ENCODE measurements around the gene CASP10. TPM values are rescaled to one million over a fixed set of nuclear protein-coding genes. Genes with fewer than 3 reads are reported as not detected.

The CASP10 gene
- polyA plus RNA-seq, 1 experiment: 2.6 TPM

- no peak for DNase-seq (ENCODE audit: low read depth, low spot score)
- Histone ChIP-seq H3K27me3 (ENCODE audit: control insufficient read depth, insufficient read depth, low read length) (no peaks in the 10 kb centered on the region), H3K27ac (ENCODE audit: low read depth, low read length) (no peak overlapping the region), H3K9me3 (ENCODE audit: control insufficient read depth, insufficient read depth, low read length) (no peaks in the 10 kb centered on the region), H3K4me3 (ENCODE audit: low read depth, low read length) (no peak overlapping the region)
- ChIA-PET POLR2A (no interaction called here), CTCF (interaction anchor here (0.9 kb wide), 1 partner anchor 38 kb away, joined by 3 read pairs; no protein-coding TSS in a partner anchor)
- no peak for TF ChIP-seq CTCF (IDR thresholded peaks at IDR 0.05; ENCODE audit: low read depth, low read length)
These were observed 87.5 kb downstream of the CASP10 start for GRCh38 chr2:201270293-201271001.

- no peak overlapping the region for H3K27ac ChIP-seq (ENCODE audit: low read depth, low read length)
- no peak for DNase-seq (ENCODE audit: low read depth, low spot score)
- ChIA-PET POLR2A (no interaction called here), CTCF (no interaction called here)
- H3K27me3 ChIP-seq (ENCODE audit: control insufficient read depth, insufficient read depth, low read length): no peaks in the 10 kb centered on the region
- H3K9me3 ChIP-seq (ENCODE audit: control insufficient read depth, insufficient read depth, low read length): no peaks in the 10 kb centered on the region
- H3K4me3 ChIP-seq (ENCODE audit: low read depth, low read length): no peak overlapping the region
- TF ChIP-seq CTCF (IDR thresholded peaks at IDR 0.05; ENCODE audit: low read depth, low read length): no peak
These were observed 89.0 kb downstream of the CASP10 start for GRCh38 chr2:201271917-201272316.

GRCh38 chr2:201273330-201273983, 90.5 kb downstream of the CASP10 start:
- Histone ChIP-seq H3K27me3 (ENCODE audit: control insufficient read depth, insufficient read depth, low read length) (no peaks in the 10 kb centered on the region), H3K9me3 (ENCODE audit: control insufficient read depth, insufficient read depth, low read length) (no peaks in the 10 kb centered on the region), H3K4me3 (ENCODE audit: low read depth, low read length) (no peak overlapping the region), H3K27ac (ENCODE audit: low read depth, low read length) (no peak overlapping the region)
- ChIA-PET CTCF (interaction anchor here (1.2 kb wide), 1 partner anchor 41 kb away, joined by 3 read pairs; no protein-coding TSS in a partner anchor), POLR2A (no interaction called here)
- no peak for TF ChIP-seq CTCF (IDR thresholded peaks at IDR 0.05; ENCODE audit: low read depth, low read length)
- no peak for DNase-seq (ENCODE audit: low read depth, low spot score)

- no peak overlapping the region for H3K4me3 ChIP-seq (ENCODE audit: low read depth, low read length)
- no peak overlapping the region for H3K27ac ChIP-seq (ENCODE audit: low read depth, low read length)
- no peak for TF ChIP-seq CTCF (IDR thresholded peaks at IDR 0.05; ENCODE audit: low read depth, low read length)
- DNase-seq (ENCODE audit: low read depth, low spot score): no peak
- POLR2A ChIA-PET: no interaction called here
- H3K9me3 ChIP-seq (ENCODE audit: control insufficient read depth, insufficient read depth, low read length): no peaks in the 10 kb centered on the region
- CTCF ChIA-PET: no interaction called here
- no peaks in the 10 kb centered on the region for H3K27me3 ChIP-seq (ENCODE audit: control insufficient read depth, insufficient read depth, low read length)
These were observed 92.1 kb downstream of the CASP10 start for GRCh38 chr2:201275069-201275468.

- DNase-seq (ENCODE audit: low read depth, low spot score): no peak
- 0 out of 2 replicates have a peak, but pooled peaks have one; percentile 1 for TF ChIP-seq CTCF (IDR thresholded peaks at IDR 0.05; ENCODE audit: low read depth, low read length)
- H3K4me3 ChIP-seq (ENCODE audit: low read depth, low read length): no peak overlapping the region
- H3K27ac ChIP-seq (ENCODE audit: low read depth, low read length): no peak overlapping the region
- no peaks in the 10 kb centered on the region for H3K9me3 ChIP-seq (ENCODE audit: control insufficient read depth, insufficient read depth, low read length)
- POLR2A ChIA-PET: no interaction called here
- CTCF ChIA-PET: no interaction called here
- H3K27me3 ChIP-seq (ENCODE audit: control insufficient read depth, insufficient read depth, low read length): no peaks in the 10 kb centered on the region
These were observed 93.0 kb downstream of the CASP10 start for GRCh38 chr2:201275990-201276389.

Data from AG04450 (cell line).